ENCODE results near the gene MYBBP1A. TPM values are rescaled to one million over a fixed set of nuclear protein-coding genes. Genes with fewer than 3 reads are reported as not detected.

Gene MYBBP1A
- total and polyA plus RNA-seq, 2 experiments from 2014 or later, result 23.7 to 44.1 TPM

DNA sequence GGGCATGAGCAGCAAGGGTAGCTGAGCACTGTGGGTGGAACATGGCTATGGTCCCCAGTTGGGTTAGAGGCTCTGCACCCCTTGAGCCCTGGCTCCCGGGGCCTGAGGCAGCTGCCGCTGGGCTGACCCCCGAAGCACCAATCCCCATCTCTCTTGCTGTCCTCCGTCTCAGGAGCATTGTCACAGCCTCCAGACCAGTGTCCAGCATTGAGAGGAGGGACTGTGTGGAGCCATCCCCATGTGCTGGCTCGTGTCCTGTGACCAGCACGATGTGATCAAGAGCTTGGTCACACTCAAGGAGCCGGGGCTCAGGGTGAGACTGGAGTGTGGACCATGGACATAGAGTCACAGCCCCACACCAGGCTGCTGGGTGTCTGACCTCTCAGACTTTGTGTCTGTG, 32.0 kb upstream of the MYBBP1A start:
- Histone ChIP-seq H3K27ac (peak overlapping the region; percentile 89), H3K36me3 (replicated peaks; ENCODE audit: insufficient read depth, low read depth) (no peaks in the 10 kb centered on the region), H3K4me1 (ENCODE audit: insufficient read depth) (peaks cover 70% of the 10 kb centered on the region), H3K4me3 (no peak overlapping the region), H2AFZ (no peak overlapping the region), H4K20me1 (ENCODE audit: insufficient read depth, poor library complexity, severe bottlenecking) (peaks cover 3% of the 10 kb centered on the region), H3K9me3 (ENCODE audit: low read depth) (no peaks in the 10 kb centered on the region), H3K79me2 (peaks cover 86% of the 10 kb centered on the region), H3K4me2 (peak overlapping the region; percentile 84), H3K27me3 (no peaks in the 10 kb centered on the region), H3K9me2 (replicated peaks; ENCODE audit: insufficient read depth) (no peaks in the 10 kb centered on the region)
- WGBS (ENCODE audit: low lambda C conversion rate, missing lambda C conversion rate), result 89% methylated on average over 7 of the region's 7 CpGs
- no peak for TF ChIP-seq EZH2phosphoT487 (IDR thresholded peaks at IDR 0.05; ENCODE audit: low read depth, severe bottlenecking, unreplicated experiment)
- TF ChIP-seq, protein P1, sequence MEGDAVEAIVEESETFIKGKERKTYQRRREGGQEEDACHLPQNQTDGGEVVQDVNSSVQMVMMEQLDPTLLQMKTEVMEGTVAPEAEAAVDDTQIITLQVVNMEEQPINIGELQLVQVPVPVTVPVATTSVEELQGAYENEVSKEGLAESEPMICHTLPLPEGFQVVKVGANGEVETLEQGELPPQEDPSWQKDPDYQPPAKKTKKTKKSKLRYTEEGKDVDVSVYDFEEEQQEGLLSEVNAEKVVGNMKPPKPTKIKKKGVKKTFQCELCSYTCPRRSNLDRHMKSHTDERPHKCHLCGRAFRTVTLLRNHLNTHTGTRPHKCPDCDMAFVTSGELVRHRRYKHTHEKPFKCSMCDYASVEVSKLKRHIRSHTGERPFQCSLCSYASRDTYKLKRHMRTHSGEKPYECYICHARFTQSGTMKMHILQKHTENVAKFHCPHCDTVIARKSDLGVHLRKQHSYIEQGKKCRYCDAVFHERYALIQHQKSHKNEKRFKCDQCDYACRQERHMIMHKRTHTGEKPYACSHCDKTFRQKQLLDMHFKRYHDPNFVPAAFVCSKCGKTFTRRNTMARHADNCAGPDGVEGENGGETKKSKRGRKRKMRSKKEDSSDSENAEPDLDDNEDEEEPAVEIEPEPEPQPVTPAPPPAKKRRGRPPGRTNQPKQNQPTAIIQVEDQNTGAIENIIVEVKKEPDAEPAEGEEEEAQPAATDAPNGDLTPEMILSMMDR (IDR thresholded peaks at IDR 0.05; ENCODE audit: poor library complexity), result no peak
- DNase-seq (ENCODE audit: low spot score), result no peak

GRCh38 chr17:4586043-4586442, 30.9 kb upstream of the MYBBP1A start:
- H3K27ac ChIP-seq, result peak overlapping the region; percentile 89
- peak overlapping the region; percentile 84 for H3K4me2 ChIP-seq
- 56% methylated on average over 9 of the region's 9 CpGs for WGBS (ENCODE audit: low lambda C conversion rate, missing lambda C conversion rate)
- H3K36me3 ChIP-seq (replicated peaks; ENCODE audit: insufficient read depth, low read depth), result no peaks in the 10 kb centered on the region
- peaks cover 59% of the 10 kb centered on the region for H3K4me1 ChIP-seq (ENCODE audit: insufficient read depth)
- peaks cover 3% of the 10 kb centered on the region for H4K20me1 ChIP-seq (ENCODE audit: insufficient read depth, poor library complexity, severe bottlenecking)
- H3K79me2 ChIP-seq, result peaks cover 75% of the 10 kb centered on the region
- peak overlapping the region; percentile 70 for H3K4me3 ChIP-seq
- H3K9me2 ChIP-seq (replicated peaks; ENCODE audit: insufficient read depth), result no peaks in the 10 kb centered on the region
- TF ChIP-seq EZH2phosphoT487 (IDR thresholded peaks at IDR 0.05; ENCODE audit: low read depth, severe bottlenecking, unreplicated experiment) (no peak), EZH2 (IDR thresholded peaks at IDR 0.05; ENCODE audit: borderline replicate concordance) (no peak)
- TF ChIP-seq, protein P1 (IDR thresholded peaks at IDR 0.05; ENCODE audit: poor library complexity), result no peak
- DNase-seq (ENCODE audit: low spot score), result no peak
- no peaks in the 10 kb centered on the region for H3K27me3 ChIP-seq
- no peaks in the 10 kb centered on the region for H3K9me3 ChIP-seq (ENCODE audit: low read depth)
- no peak overlapping the region for H2AFZ ChIP-seq

- Histone ChIP-seq H4K20me1 (ENCODE audit: insufficient read depth, poor library complexity, severe bottlenecking) (peaks cover 3% of the 10 kb centered on the region), H3K4me1 (ENCODE audit: insufficient read depth) (peaks cover 55% of the 10 kb centered on the region), H3K4me2 (peak overlapping the region; percentile 84), H3K4me3 (peak overlapping the region; percentile 70), H3K27ac (peak overlapping the region; percentile 89), H3K9me2 (replicated peaks; ENCODE audit: insufficient read depth) (no peaks in the 10 kb centered on the region), H3K9me3 (ENCODE audit: low read depth) (no peaks in the 10 kb centered on the region), H3K27me3 (no peaks in the 10 kb centered on the region), H3K36me3 (replicated peaks; ENCODE audit: insufficient read depth, low read depth) (no peaks in the 10 kb centered on the region), H3K79me2 (peaks cover 71% of the 10 kb centered on the region), H2AFZ (no peak overlapping the region)
- no peak for DNase-seq (ENCODE audit: low spot score)
- no peak for TF ChIP-seq EZH2phosphoT487 (IDR thresholded peaks at IDR 0.05; ENCODE audit: low read depth, severe bottlenecking, unreplicated experiment)
- WGBS (ENCODE audit: low lambda C conversion rate, missing lambda C conversion rate), result 46% methylated on average over 7 of the region's 7 CpGs
Observed at GRCh38 chr17:4585638-4585994, 30.4 kb upstream of the MYBBP1A start.

- H3K36me3 ChIP-seq (replicated peaks; ENCODE audit: insufficient read depth, low read depth), result no peaks in the 10 kb centered on the region
- no peaks in the 10 kb centered on the region for H3K9me3 ChIP-seq (ENCODE audit: low read depth)
- no peaks in the 10 kb centered on the region for H3K27me3 ChIP-seq
- no peak for TF ChIP-seq EZH2phosphoT487 (IDR thresholded peaks at IDR 0.05; ENCODE audit: low read depth, severe bottlenecking, unreplicated experiment)
- TF ChIP-seq, protein P1 (IDR thresholded peaks at IDR 0.05; ENCODE audit: poor library complexity), result no peak
- no peak for TF ChIP-seq EZH2 (IDR thresholded peaks at IDR 0.05; ENCODE audit: borderline replicate concordance)
- peak overlapping the region; percentile 70 for H3K4me3 ChIP-seq
- H3K4me1 ChIP-seq (ENCODE audit: insufficient read depth), result peaks cover 53% of the 10 kb centered on the region
- peaks cover 65% of the 10 kb centered on the region for H3K79me2 ChIP-seq
- H3K9me2 ChIP-seq (replicated peaks; ENCODE audit: insufficient read depth), result no peaks in the 10 kb centered on the region
- no peak overlapping the region for H2AFZ ChIP-seq
- H4K20me1 ChIP-seq (ENCODE audit: insufficient read depth, poor library complexity, severe bottlenecking), result peaks cover 3% of the 10 kb centered on the region
- peak overlapping the region; percentile 89 for H3K27ac ChIP-seq
- 23% methylated on average over 24 of the region's 57 CpGs for WGBS (ENCODE audit: low lambda C conversion rate, missing lambda C conversion rate)
- H3K4me2 ChIP-seq, result peak overlapping the region; percentile 84
- peak; percentile 61 for DNase-seq (ENCODE audit: low spot score)
Observed at GRCh38 chr17:4584917-4585637, 29.9 kb upstream of the MYBBP1A start.

Measured in hepatocyte (in vitro differentiated cells).